ENCODE data around the gene COL24A1.
"Not testable (repeated sequence)": the region's sequence is repeated elsewhere in the genome, so short reads cannot be mapped to it uniquely, and the experiment has no call there.

Gene COL24A1

GRCh38 chr1:86000601-86001000, 156.0 kb downstream of the COL24A1 start:
- H3K27me3 Mint-ChIP-seq: peaks cover 1% of the 10 kb centered on the region
- H3K36me3 Mint-ChIP-seq: no peaks in the 10 kb centered on the region
- no peak overlapping the region for H3K27ac Mint-ChIP-seq
- no peaks in the 10 kb centered on the region for H3K4me1 Mint-ChIP-seq
- H3K4me3 Mint-ChIP-seq: no peak overlapping the region
- H3K9me3 Mint-ChIP-seq: peaks cover 10% of the 10 kb centered on the region

GRCh38 chr1:85998105-85998855, 158.3 kb downstream of the COL24A1 start:
- Mint-ChIP-seq H3K36me3 (no peaks in the 10 kb centered on the region), H3K27me3 (peaks cover 1% of the 10 kb centered on the region), H3K4me3 (no peak overlapping the region), H3K9me3 (peaks cover under 1% of the 10 kb centered on the region), H3K27ac (no peak overlapping the region), H3K4me1 (no peaks in the 10 kb centered on the region)

- no peaks in the 10 kb centered on the region for H3K9me3 Mint-ChIP-seq
- H3K4me1 Mint-ChIP-seq: no peaks in the 10 kb centered on the region
- no peak overlapping the region for H3K27ac Mint-ChIP-seq
- no peak overlapping the region for H3K4me3 Mint-ChIP-seq
- H3K36me3 Mint-ChIP-seq: no peaks in the 10 kb centered on the region
- H3K27me3 Mint-ChIP-seq: no peaks in the 10 kb centered on the region
Observed at GRCh38 chr1:85992791-85993190, 163.8 kb downstream of the COL24A1 start.

- no peaks in the 10 kb centered on the region for H3K4me1 Mint-ChIP-seq
- no peaks in the 10 kb centered on the region for H3K27me3 Mint-ChIP-seq
- H3K9me3 Mint-ChIP-seq: no peaks in the 10 kb centered on the region
- H3K27ac Mint-ChIP-seq: no peak overlapping the region
- no peak overlapping the region for H3K4me3 Mint-ChIP-seq
- H3K36me3 Mint-ChIP-seq: no peaks in the 10 kb centered on the region
Observed at GRCh38 chr1:85991261-85991660, 165.3 kb downstream of the COL24A1 start.

- Mint-ChIP-seq H3K27ac (no peak overlapping the region), H3K4me3 (no peak overlapping the region), H3K27me3 (no peaks in the 10 kb centered on the region), H3K4me1 (no peaks in the 10 kb centered on the region), H3K9me3 (peaks cover 4% of the 10 kb centered on the region), H3K36me3 (no peaks in the 10 kb centered on the region)
Observed at GRCh38 chr1:85984636-85985035, 171.9 kb downstream of the COL24A1 start.

GRCh38 chr1:85983316-85983715, 173.3 kb downstream of the COL24A1 start:
- Mint-ChIP-seq H3K4me3 (no peak overlapping the region), H3K36me3 (no peaks in the 10 kb centered on the region), H3K4me1 (no peaks in the 10 kb centered on the region), H3K27ac (no peak overlapping the region), H3K27me3 (no peaks in the 10 kb centered on the region), H3K9me3 (peaks cover 13% of the 10 kb centered on the region)

- H3K27ac Mint-ChIP-seq: no peak overlapping the region
- H3K36me3 Mint-ChIP-seq: peaks cover 1% of the 10 kb centered on the region
- H3K4me3 Mint-ChIP-seq: no peak overlapping the region
- H3K9me3 Mint-ChIP-seq: peaks cover 21% of the 10 kb centered on the region
- no peaks in the 10 kb centered on the region for H3K27me3 Mint-ChIP-seq
- no peaks in the 10 kb centered on the region for H3K4me1 Mint-ChIP-seq
Observed at GRCh38 chr1:85976516-85977205, 179.9 kb downstream of the COL24A1 start.

- H3K36me3 Mint-ChIP-seq: peaks cover 1% of the 10 kb centered on the region
- H3K4me1 Mint-ChIP-seq: no peaks in the 10 kb centered on the region
- H3K4me3 Mint-ChIP-seq: no peak overlapping the region
- no peaks in the 10 kb centered on the region for H3K27me3 Mint-ChIP-seq
- no peak overlapping the region for H3K27ac Mint-ChIP-seq
- H3K9me3 Mint-ChIP-seq: peaks cover 21% of the 10 kb centered on the region
Observed at GRCh38 chr1:85975912-85976371, 180.6 kb downstream of the COL24A1 start.

- Mint-ChIP-seq H3K4me3 (no peak overlapping the region), H3K4me1 (no peaks in the 10 kb centered on the region), H3K27me3 (no peaks in the 10 kb centered on the region), H3K27ac (no peak overlapping the region), H3K9me3 (no peaks in the 10 kb centered on the region), H3K36me3 (no peaks in the 10 kb centered on the region)
Observed at GRCh38 chr1:85962457-85962856, 194.1 kb downstream of the COL24A1 start.

- H3K4me3 Mint-ChIP-seq: no peak overlapping the region
- H3K4me1 Mint-ChIP-seq: no peaks in the 10 kb centered on the region
- no peak overlapping the region for H3K27ac Mint-ChIP-seq
- H3K36me3 Mint-ChIP-seq: no peaks in the 10 kb centered on the region
- no peaks in the 10 kb centered on the region for H3K9me3 Mint-ChIP-seq
- H3K27me3 Mint-ChIP-seq: no peaks in the 10 kb centered on the region
Observed at GRCh38 chr1:85957760-85958159, 198.8 kb downstream of the COL24A1 start.

GRCh38 chr1:85955218-85955617, 201.4 kb downstream of the COL24A1 start:
- H3K4me3 Mint-ChIP-seq, H3K4me1 Mint-ChIP-seq, H3K9me3 Mint-ChIP-seq, H3K27ac Mint-ChIP-seq, H3K36me3 Mint-ChIP-seq, H3K27me3 Mint-ChIP-seq: not testable (repeated sequence)

GRCh38 chr1:85952460-85952859, 204.1 kb downstream of the COL24A1 start:
- H3K27ac Mint-ChIP-seq: no peak overlapping the region
- no peaks in the 10 kb centered on the region for H3K27me3 Mint-ChIP-seq
- H3K9me3 Mint-ChIP-seq: peaks cover 4% of the 10 kb centered on the region
- no peaks in the 10 kb centered on the region for H3K36me3 Mint-ChIP-seq
- H3K4me1 Mint-ChIP-seq: no peaks in the 10 kb centered on the region
- H3K4me3 Mint-ChIP-seq: no peak overlapping the region

GRCh38 chr1:85947186-85947585, 209.4 kb downstream of the COL24A1 start:
- Mint-ChIP-seq H3K9me3 (peaks cover 4% of the 10 kb centered on the region), H3K27me3 (no peaks in the 10 kb centered on the region), H3K4me1 (no peaks in the 10 kb centered on the region), H3K36me3 (no peaks in the 10 kb centered on the region), H3K4me3 (no peak overlapping the region), H3K27ac (no peak overlapping the region)

GRCh38 chr1:85943945-85944344, 212.6 kb downstream of the COL24A1 start:
- Mint-ChIP-seq H3K9me3 (peaks cover 4% of the 10 kb centered on the region), H3K4me1 (no peaks in the 10 kb centered on the region), H3K36me3 (no peaks in the 10 kb centered on the region), H3K27ac (no peak overlapping the region), H3K27me3 (no peaks in the 10 kb centered on the region), H3K4me3 (no peak overlapping the region)

GRCh38 chr1:85943526-85943925, 213.0 kb downstream of the COL24A1 start:
- no peaks in the 10 kb centered on the region for H3K27me3 Mint-ChIP-seq
- peaks cover 4% of the 10 kb centered on the region for H3K9me3 Mint-ChIP-seq
- no peaks in the 10 kb centered on the region for H3K4me1 Mint-ChIP-seq
- H3K27ac Mint-ChIP-seq: no peak overlapping the region
- no peak overlapping the region for H3K4me3 Mint-ChIP-seq
- H3K36me3 Mint-ChIP-seq: no peaks in the 10 kb centered on the region

GRCh38 chr1:85940656-85941306, 215.8 kb downstream of the COL24A1 start:
- Mint-ChIP-seq H3K27me3 (no peaks in the 10 kb centered on the region), H3K27ac (no peak overlapping the region), H3K4me1 (no peaks in the 10 kb centered on the region), H3K9me3 (no peaks in the 10 kb centered on the region), H3K36me3 (no peaks in the 10 kb centered on the region), H3K4me3 (no peak overlapping the region)
